Erythroblast (primary cell): ENCODE results near the gene TGIF2.

Experiments
- GATA1 ChIP-seq: IDR thresholded peaks from 2 replicates; pipeline ENCODE4 v1.6.1; 2011; ENCODE audit warnings: low read depth, mild to moderate bottlenecking, control low read depth, low read length, moderate library complexity
- POLR2A ChIP-seq: IDR thresholded peaks from 2 replicates; pipeline ENCODE4 v1.6.1; 2011; ENCODE audit warnings: mild to moderate bottlenecking, low read length

DNA sequence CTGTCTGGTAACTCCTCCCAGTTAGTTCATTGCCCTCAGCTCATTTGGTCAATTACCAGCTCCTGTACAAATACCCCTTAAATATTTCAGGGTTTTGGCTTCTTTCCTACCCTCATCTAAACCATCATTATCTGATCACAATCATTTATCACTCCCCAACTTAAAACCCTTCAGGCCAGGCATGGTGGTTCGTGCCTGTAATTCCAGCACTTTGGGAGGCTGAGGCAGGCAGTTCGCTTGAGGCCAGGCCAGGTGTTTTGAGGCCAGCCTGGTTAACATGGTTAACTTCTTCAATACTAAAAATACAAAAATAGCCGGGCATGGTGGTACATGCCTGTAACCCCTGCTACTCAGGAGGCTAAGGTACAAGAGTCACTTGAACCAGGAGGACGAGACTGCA lies 9.4 kb downstream of the TGIF2 start:
- TF ChIP-seq POLR2A (no peak), GATA1 (no peak)
